K562 (cell line): Measurements from ENCODE around the gene USP10. TPM values are rescaled to one million over a fixed set of nuclear protein-coding genes. Genes with fewer than 3 reads are reported as not detected.
A peak's percentile ranks its signal among the peaks of the same experiment; 100 is the strongest.

Experiments used
- ADNP ChIP-seq: fragments of 200-800 bp; sonication (Bioruptor generic); IDR thresholded peaks from 2 replicates; pipeline ENCODE4 v1.6.1; 2016; ENCODE audit warnings: missing genetic modification characterization, missing compliant biosample characterization
- BRD4 ChIP-seq: fragments of 200-600 bp; sonication (generic); IDR thresholded peaks from 2 replicates; pipeline ENCODE4 v1.6.1; 2017; ENCODE audit warnings: inconsistent platforms
- DMBX1 ChIP-seq: fragments of 250-450 bp; sonication (Bioruptor Pico); IDR thresholded peaks from 2 replicates; pipeline ENCODE4 v1.8.0; 2022; ENCODE audit warnings: inconsistent platforms, mild to moderate bottlenecking, moderate library complexity, borderline replicate concordance
- FOS ChIP-seq: IDR thresholded peaks from 3 replicates; pipeline ENCODE4 v1.6.1; 2011; ENCODE audit not compliant: insufficient read length; ENCODE audit errors: extremely low read depth
- GMEB1 ChIP-seq: fragments of 250-450 bp; sonication (Bioruptor Pico); IDR thresholded peaks from 2 replicates; pipeline ENCODE4 v1.4.0; 2020; ENCODE audit warnings: mild to moderate bottlenecking
- MBD2 ChIP-seq: sonication (generic); IDR thresholded peaks from 2 replicates; pipeline ENCODE4 v1.6.1; 2016; ENCODE audit warnings: low read depth, borderline replicate concordance
- PHF20 ChIP-seq: fragments of 450-650 bp; IDR thresholded peaks from 2 replicates; pipeline ENCODE4 v1.6.1; 2018; ENCODE audit not compliant: partially characterized antibody
- PTTG1 ChIP-seq: fragments of 450-650 bp; IDR thresholded peaks from 2 replicates; pipeline ENCODE4 v1.6.1; 2016; ENCODE audit warnings: low read depth, mild to moderate bottlenecking, missing genetic modification characterization, missing compliant biosample characterization
- RUNX1 ChIP-seq: sonication (generic); IDR thresholded peaks from 2 replicates; pipeline ENCODE4 v1.6.1; 2016; ENCODE audit warnings: antibody characterized with exemption, low read depth
- SMARCB1 ChIP-seq: IDR thresholded peaks from 2 replicates; pipeline ENCODE4 v1.6.1; 2011; ENCODE audit warnings: improper control_type of control experiment, low read depth; ENCODE audit not compliant: insufficient read length
- SPI1 ChIP-seq: IDR thresholded peaks from 2 replicates; pipeline ENCODE4 v1.6.1; 2011; ENCODE audit warnings: low read depth, low read length, control low read depth, borderline replicate concordance
- STAT5B ChIP-seq: fragments of 250-450 bp; sonication (Bioruptor Pico); IDR thresholded peaks from 2 replicates; pipeline ENCODE4 v1.8.0; 2021; ENCODE audit warnings: mild to moderate bottlenecking, inconsistent platforms
- TAL1 ChIP-seq: fragments of 450-650 bp; IDR thresholded peaks from 2 replicates; pipeline ENCODE4 v1.6.1; 2016; ENCODE audit warnings: mild to moderate bottlenecking
- TFAP4 ChIP-seq: sonication (generic); formaldehyde crosslinking; IDR thresholded peaks from 2 replicates; pipeline ENCODE4 v1.8.0; 2022; ENCODE audit warnings: missing genetic modification reagents, mild to moderate bottlenecking, moderate library complexity, borderline replicate concordance
- TOE1 ChIP-seq, 2 experiments: fragments of 450-650 bp in 1 of 2; sonication (generic) in 1 of 2; formaldehyde crosslinking in 1 of 2; IDR thresholded peaks; 2 replicates each; pipeline versions ENCODE4 v1.7.1 to v1.8.0; 2016 to 2022; ENCODE audit warnings: borderline replicate concordance in 2 of 2, mild to moderate bottlenecking in 2 of 2, antibody characterized with exemption in 1 of 2, inconsistent platforms in 1 of 2, low read depth in 1 of 2, missing genetic modification reagents in 1 of 2, moderate library complexity in 1 of 2
- ZNF124 ChIP-seq: sonication (generic); formaldehyde crosslinking; IDR thresholded peaks from 2 replicates; pipeline ENCODE4 v1.8.1; 2022; ENCODE audit warnings: missing genetic modification reagents
- ZNF592 ChIP-seq: fragments of 450-650 bp; IDR thresholded peaks from 2 replicates; pipeline ENCODE4 v1.6.1; 2017; ENCODE audit warnings: antibody characterized with exemption, mild to moderate bottlenecking
- polyA plus RNA-seq, 8 experiments: library from polyadenylated mRNA; depleted of rRNA in 4 of 8; stranded (reverse) in 5 of 8; unstranded in 3 of 8; fragments of >200 nt; fragmentation: Nextera tagmentation in 2 of 8; fragmentation: Illumina TruSeq in 1 of 8; extraction: Ambion mirVana in 2 of 8; extraction: Trizol in 1 of 8; gene quantifications; 2 replicates each; pipeline versions ENCODE4 v1.2.1 to v1.2.3, GENCODE V29; 2011 to 2014; ENCODE audit warnings: inconsistent platforms in 1 of 8, missing spikeins in 1 of 8
- total RNA-seq, 7 experiments: library from RNA; depleted of rRNA in 6 of 7; stranded (reverse); fragments of >200 nt in 6 of 7; fragmentation: Illumina TruSeq in 2 of 7; extraction: Trizol in 2 of 7; gene quantifications; 2 replicates each; pipeline versions ENCODE4 v1.2.1 to v1.2.3, GENCODE V29; 2011 to 2021; ENCODE audit warnings: low replicate concordance in 1 of 7
- TF ChIP-seq, protein P1 (sequence below): sonication (generic); formaldehyde crosslinking; IDR thresholded peaks from 2 replicates; pipeline ENCODE4 v1.9.0; 2022; ENCODE audit warnings: mild to moderate bottlenecking, missing genetic modification reagents
- TF ChIP-seq, protein P2 (sequence below): fragments of 450-650 bp; conservative IDR thresholded peaks from 2 replicates; pipeline ENCODE4 v1.6.1; 2016; ENCODE audit warnings: missing genetic modification characterization, low read depth, mild to moderate bottlenecking, control low read depth, missing compliant biosample characterization

Gene USP10
- total and polyA plus RNA-seq, 9 of the 15 experiments (the other 6 are each of a cell fraction or from before 2014, with no cell fraction given): 61.7 to 197 (median 116) TPM

DNA sequence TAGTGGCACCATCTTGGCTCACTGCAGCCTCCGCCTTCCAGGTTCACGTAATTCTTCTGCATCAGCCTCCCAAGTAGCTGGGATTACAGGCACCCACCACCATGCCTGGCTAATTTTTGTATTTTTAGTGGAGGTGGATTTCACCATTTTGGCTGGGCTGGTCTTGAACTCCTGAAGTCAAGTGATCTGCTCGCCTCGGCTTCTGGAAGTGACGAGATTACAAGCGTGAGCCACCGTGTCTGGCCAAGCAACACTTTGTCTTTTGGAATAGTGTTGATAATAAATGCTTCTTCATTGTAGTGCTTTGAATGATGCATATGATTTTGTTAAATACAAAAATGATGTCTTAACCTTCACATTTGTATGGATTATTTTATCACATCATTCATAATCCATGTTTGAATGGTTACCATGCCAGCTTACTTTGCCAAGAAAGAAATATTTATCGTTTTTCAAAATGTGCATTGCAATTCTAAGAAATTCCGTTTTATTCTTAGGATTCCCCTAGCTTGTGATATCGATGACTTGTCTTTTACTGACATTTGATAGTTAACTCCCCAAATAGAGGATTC, 29.1 kb downstream of the USP10 start (continued):
- TF ChIP-seq ZNF592 (peak; percentile 54), TAL1 (peak; percentile 36; the same call in 1 of the 2 replicates), SPI1 (no peak), SMARCB1 (no peak), PTTG1 (tag) (no peak), TOE1 (IDR thresholded peaks at IDR 0.05; ENCODE audit: borderline replicate concordance) (no peak), TOE1 (CRISPR knock-in tag; IDR thresholded peaks at IDR 0.05; ENCODE audit: borderline replicate concordance, low read depth) (no peak), DMBX1 (CRISPR knock-in tag) (0 out of 2 replicates have a peak, but pooled peaks have one; percentile 22), GMEB1 (CRISPR knock-in tag) (no peak), FOS (no peak), PHF20 (no peak), TFAP4 (CRISPR knock-in tag) (no peak), RUNX1 (no peak), STAT5B (CRISPR knock-in tag) (no peak), ADNP (tag) (peak; percentile 75; the same call in 1 of the 2 replicates), ZNF124 (CRISPR knock-in tag) (no peak), MBD2 (no peak), BRD4 (no peak)
- TF ChIP-seq, protein P1, sequence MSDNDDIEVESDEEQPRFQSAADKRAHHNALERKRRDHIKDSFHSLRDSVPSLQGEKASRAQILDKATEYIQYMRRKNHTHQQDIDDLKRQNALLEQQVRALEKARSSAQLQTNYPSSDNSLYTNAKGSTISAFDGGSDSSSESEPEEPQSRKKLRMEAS (CRISPR knock-in tag): no peak
- TF ChIP-seq, protein P2, sequence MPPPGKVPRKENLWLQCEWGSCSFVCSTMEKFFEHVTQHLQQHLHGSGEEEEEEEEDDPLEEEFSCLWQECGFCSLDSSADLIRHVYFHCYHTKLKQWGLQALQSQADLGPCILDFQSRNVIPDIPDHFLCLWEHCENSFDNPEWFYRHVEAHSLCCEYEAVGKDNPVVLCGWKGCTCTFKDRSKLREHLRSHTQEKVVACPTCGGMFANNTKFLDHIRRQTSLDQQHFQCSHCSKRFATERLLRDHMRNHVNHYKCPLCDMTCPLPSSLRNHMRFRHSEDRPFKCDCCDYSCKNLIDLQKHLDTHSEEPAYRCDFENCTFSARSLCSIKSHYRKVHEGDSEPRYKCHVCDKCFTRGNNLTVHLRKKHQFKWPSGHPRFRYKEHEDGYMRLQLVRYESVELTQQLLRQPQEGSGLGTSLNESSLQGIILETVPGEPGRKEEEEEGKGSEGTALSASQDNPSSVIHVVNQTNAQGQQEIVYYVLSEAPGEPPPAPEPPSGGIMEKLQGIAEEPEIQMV (tag): no peak
